HFFc6 (cell line): ENCODE data around the gene DHX9. TPM values are rescaled to one million over a fixed set of nuclear protein-coding genes. Genes with fewer than 3 reads are reported as not detected.

Source experiments
- DNase-seq: peaks from one replicate; pipeline ENCODE4 v3.0.0-alpha.2; 2018
- H3K27ac Mint-ChIP-seq: 2 replicates; pipeline ENCODE4 v1.8.0; 2020; ENCODE audit warnings: mild to moderate bottlenecking, mixed read lengths
- H3K27me3 Mint-ChIP-seq: 2 replicates; pipeline ENCODE4 v1.8.0; 2021; ENCODE audit warnings: mild to moderate bottlenecking, moderate library complexity, mixed read lengths; ENCODE audit not compliant: insufficient read depth
- H3K36me3 Mint-ChIP-seq: 2 replicates; pipeline ENCODE4 v1.8.0; 2021; ENCODE audit warnings: low read depth, mixed read lengths
- H3K4me1 Mint-ChIP-seq: 2 replicates; pipeline ENCODE4 v1.8.0; 2020; ENCODE audit warnings: low read depth, mixed read lengths
- H3K4me3 Mint-ChIP-seq: 2 replicates; pipeline ENCODE4 v1.8.0; 2020; ENCODE audit warnings: mild to moderate bottlenecking, moderate library complexity, mixed read lengths
- H3K9me3 Mint-ChIP-seq: 2 replicates; pipeline ENCODE4 v1.8.0; 2020; ENCODE audit warnings: mild to moderate bottlenecking, mixed read lengths
- CTCF ChIP-seq: fragments of 200-600 bp; sonication (generic); IDR thresholded peaks from 2 replicates; pipeline ENCODE4 v1.5.0; 2021; ENCODE audit warnings: antibody characterized with exemption, mild to moderate bottlenecking
- total RNA-seq, 6 experiments: library from RNA; stranded (reverse); fragmentation: NEBNext Ultra II Directional; extraction: Animal tissue kit (Norgen Biotek cat#: 25700); gene quantifications; 2 replicates in 1 of 6; 3 replicates in 5 of 6; pipeline ENCODE4 v1.2.3, GENCODE V29; 2021

DHX9 gene
- total RNA-seq, 6 experiments from 2014 or later: 141 to 176 (median 170) TPM

- Mint-ChIP-seq H3K4me1 (peaks cover 6% of the 10 kb centered on the region), H3K36me3 (no peaks in the 10 kb centered on the region), H3K27me3 (peaks cover 3% of the 10 kb centered on the region), H3K27ac (no peak overlapping the region), H3K4me3 (no peak overlapping the region), H3K9me3 (no peaks in the 10 kb centered on the region)
- DNase-seq: no peak
- TF ChIP-seq CTCF: peak; percentile 14; the same call in 1 of the 2 replicates
These were observed 27.0 kb upstream of the DHX9 start for GRCh38 chr1:182811975-182812722.

GRCh38 chr1:182816863-182817262 lies 22.3 kb upstream of the DHX9 start:
- TF ChIP-seq CTCF: no peak
- peaks cover 3% of the 10 kb centered on the region for H3K27me3 Mint-ChIP-seq
- H3K9me3 Mint-ChIP-seq: no peaks in the 10 kb centered on the region
- no peaks in the 10 kb centered on the region for H3K4me1 Mint-ChIP-seq
- H3K4me3 Mint-ChIP-seq: no peak overlapping the region
- no peak for DNase-seq
- no peaks in the 10 kb centered on the region for H3K36me3 Mint-ChIP-seq
- no peak overlapping the region for H3K27ac Mint-ChIP-seq

GRCh38 chr1:182817802-182818201 lies 21.3 kb upstream of the DHX9 start:
- Mint-ChIP-seq H3K9me3 (no peaks in the 10 kb centered on the region), H3K36me3 (no peaks in the 10 kb centered on the region), H3K27me3 (peaks cover 2% of the 10 kb centered on the region), H3K27ac (no peak overlapping the region), H3K4me1 (no peaks in the 10 kb centered on the region), H3K4me3 (no peak overlapping the region)
- TF ChIP-seq CTCF: no peak
- DNase-seq: no peak

- H3K4me1 Mint-ChIP-seq: no peaks in the 10 kb centered on the region
- no peak overlapping the region for H3K4me3 Mint-ChIP-seq
- H3K9me3 Mint-ChIP-seq: no peaks in the 10 kb centered on the region
- H3K27me3 Mint-ChIP-seq: peaks cover 2% of the 10 kb centered on the region
- no peak for TF ChIP-seq CTCF
- H3K36me3 Mint-ChIP-seq: no peaks in the 10 kb centered on the region
- no peak for DNase-seq
- H3K27ac Mint-ChIP-seq: no peak overlapping the region
These were observed 15.9 kb upstream of the DHX9 start for GRCh38 chr1:182823220-182823619.

GRCh38 chr1:182826892-182827291 lies 12.3 kb upstream of the DHX9 start:
- no peak for TF ChIP-seq CTCF
- Mint-ChIP-seq H3K4me1 (no peaks in the 10 kb centered on the region), H3K4me3 (no peak overlapping the region), H3K27me3 (peaks cover 10% of the 10 kb centered on the region), H3K27ac (no peak overlapping the region), H3K9me3 (no peaks in the 10 kb centered on the region), H3K36me3 (no peaks in the 10 kb centered on the region)
- DNase-seq: no peak
